WTC11 (cell line): Measurements from ENCODE around the gene PSEN1. TPM values are rescaled to one million over a fixed set of nuclear protein-coding genes. Genes with fewer than 3 reads are reported as not detected.

Source experiments
- ATAC-seq: fragments of 200-7000 bp; cut with Tn5 transposase; 2 replicates; pipeline ENCODE4 v1.10.0; 2021; ENCODE audit warnings: mild to moderate bottlenecking, moderate library complexity
- CTCF ChIA-PET: fragments of 300-600 bp; sonication (Branson Sonifier 250); formaldehyde crosslinking; loops from one replicate; lab custom pipeline; 2021; ENCODE audit warnings: antibody characterized with exemption; lab: Charles Lee
- POLR2A ChIA-PET: fragments of 350-600 bp; sonication (Branson Sonifier 250); formaldehyde crosslinking; loops from one replicate; lab custom pipeline; 2021; ENCODE audit warnings: antibody characterized with exemption; lab: Charles Lee
- DNase-seq: peaks from one replicate; pipeline ENCODE4 v3.0.0; 2021; ENCODE audit warnings: low spot score
- H3K27ac Mint-ChIP-seq: 2 replicates; pipeline ENCODE4 v1.8.0; 2021; ENCODE audit warnings: mixed read lengths
- H3K27me3 Mint-ChIP-seq: 2 replicates; pipeline ENCODE4 v1.8.0; 2021; ENCODE audit warnings: low read depth, mild to moderate bottlenecking, moderate library complexity, mixed read lengths
- H3K36me3 Mint-ChIP-seq: 2 replicates; pipeline ENCODE4 v1.8.0; 2021; ENCODE audit warnings: mixed read lengths
- H3K4me1 Mint-ChIP-seq: 2 replicates; pipeline ENCODE4 v1.8.0; 2022; ENCODE audit warnings: mixed read lengths
- H3K4me3 Mint-ChIP-seq: 2 replicates; pipeline ENCODE4 v1.8.0; 2021; ENCODE audit warnings: mild to moderate bottlenecking, moderate library complexity, mixed read lengths
- H3K9me3 Mint-ChIP-seq: 2 replicates; pipeline ENCODE4 v1.8.0; 2021; ENCODE audit warnings: mixed read lengths
- ATF1 ChIP-seq: sonication (generic); formaldehyde crosslinking; IDR thresholded peaks from 2 replicates; pipeline ENCODE4 v1.8.1; 2023; ENCODE audit warnings: mild to moderate bottlenecking, moderate library complexity, missing genetic modification reagents
- CREM ChIP-seq: sonication (generic); formaldehyde crosslinking; IDR thresholded peaks from 2 replicates; pipeline ENCODE4 v1.8.1; 2022; ENCODE audit warnings: mild to moderate bottlenecking, missing genetic modification reagents, moderate library complexity
- GABPB1 ChIP-seq: sonication (generic); formaldehyde crosslinking; IDR thresholded peaks from 2 replicates; pipeline ENCODE4 v1.8.1; 2023; ENCODE audit warnings: mild to moderate bottlenecking, missing genetic modification reagents
- JUN ChIP-seq: sonication (generic); formaldehyde crosslinking; IDR thresholded peaks from 2 replicates; pipeline ENCODE4 v1.8.0; 2023; ENCODE audit warnings: mild to moderate bottlenecking, missing genetic modification reagents
- MXD4 ChIP-seq: fragments of 250-450 bp; sonication (Bioruptor Pico); IDR thresholded peaks from 2 replicates; pipeline ENCODE4 v1.8.0; 2021; ENCODE audit warnings: mild to moderate bottlenecking, moderate library complexity, borderline replicate concordance
- MYBL2 ChIP-seq: sonication (generic); formaldehyde crosslinking; IDR thresholded peaks from 2 replicates; pipeline ENCODE4 v1.8.1; 2023; ENCODE audit warnings: mild to moderate bottlenecking, moderate library complexity, missing genetic modification reagents
- NFE2L1 ChIP-seq: sonication (generic); formaldehyde crosslinking; IDR thresholded peaks from 2 replicates; pipeline ENCODE4 v1.8.1; 2023; ENCODE audit warnings: missing genetic modification reagents
- NR3C1 ChIP-seq: sonication (generic); formaldehyde crosslinking; conservative IDR thresholded peaks from 2 replicates; pipeline ENCODE4 v1.8.1; 2023; ENCODE audit warnings: low read depth, mild to moderate bottlenecking, missing genetic modification reagents
- ZNF232 ChIP-seq: sonication (generic); formaldehyde crosslinking; IDR thresholded peaks from 2 replicates; pipeline ENCODE4 v1.8.0; 2022; ENCODE audit warnings: mild to moderate bottlenecking, missing genetic modification reagents
- total RNA-seq: library from RNA; stranded (reverse); gene quantifications from 3 replicates; pipeline ENCODE4 v1.2.3, GENCODE V29; 2021
- TF ChIP-seq, protein P1 (sequence below): sonication (generic); formaldehyde crosslinking; IDR thresholded peaks from 2 replicates; pipeline ENCODE4 v1.8.0; 2023; ENCODE audit warnings: missing genetic modification reagents
- TF ChIP-seq, protein P2 (sequence below): sonication (generic); formaldehyde crosslinking; IDR thresholded peaks from 2 replicates; pipeline ENCODE4 v1.8.0; 2022; ENCODE audit warnings: mild to moderate bottlenecking, missing genetic modification reagents
- TF ChIP-seq, protein P3 (sequence below): fragments of 200-600 bp; IDR thresholded peaks from 2 replicates; pipeline ENCODE4 v1.8.0; 2022; ENCODE audit warnings: antibody characterized with exemption
- TF ChIP-seq, protein P4 (sequence below): fragments of 250-450 bp; sonication (Bioruptor Pico); conservative IDR thresholded peaks from 2 replicates; pipeline ENCODE4 v1.9.0; 2021; ENCODE audit warnings: mild to moderate bottlenecking
- TF ChIP-seq, protein P5 (sequence below): sonication (generic); formaldehyde crosslinking; IDR thresholded peaks from 2 replicates; pipeline ENCODE4 v1.8.0; 2022; ENCODE audit warnings: mild to moderate bottlenecking, missing genetic modification reagents
- TF ChIP-seq, protein P6 (sequence below): sonication (generic); formaldehyde crosslinking; IDR thresholded peaks from 2 replicates; pipeline ENCODE4 v1.8.0; 2022; ENCODE audit warnings: mild to moderate bottlenecking, missing genetic modification reagents
- TF ChIP-seq, protein P7 (sequence below): sonication (generic); formaldehyde crosslinking; IDR thresholded peaks from 2 replicates; pipeline ENCODE4 v1.8.1; 2022; ENCODE audit warnings: mild to moderate bottlenecking, moderate library complexity, missing genetic modification reagents
- TF ChIP-seq, protein P8 (sequence below): sonication (generic); formaldehyde crosslinking; IDR thresholded peaks from 2 replicates; pipeline ENCODE4 v1.8.1; 2022; ENCODE audit warnings: low read depth, missing genetic modification reagents, borderline replicate concordance

Gene PSEN1
- total RNA-seq, 1 experiment from 2014 or later: 26.6 TPM

DNA sequence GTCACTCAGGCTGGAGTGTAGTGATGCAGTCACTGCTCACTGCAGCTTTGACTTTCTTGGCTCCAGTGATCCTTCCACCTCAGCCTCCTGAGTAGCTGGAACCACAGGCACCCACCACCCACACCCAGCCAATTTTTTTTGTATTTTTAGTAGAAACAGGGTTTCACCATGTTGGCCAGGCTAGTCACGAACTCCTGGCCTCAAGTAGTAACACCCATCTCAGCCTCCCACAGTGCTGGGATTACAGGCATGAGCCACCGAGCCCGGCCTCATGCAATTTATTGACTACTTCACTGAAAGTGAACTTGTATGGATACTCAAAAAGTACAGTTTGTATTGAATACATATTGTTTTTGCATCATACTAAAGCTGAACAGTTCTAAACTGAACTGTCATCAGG is 9.1 kb downstream of the PSEN1 start (continued):
- TF ChIP-seq, protein P1, sequence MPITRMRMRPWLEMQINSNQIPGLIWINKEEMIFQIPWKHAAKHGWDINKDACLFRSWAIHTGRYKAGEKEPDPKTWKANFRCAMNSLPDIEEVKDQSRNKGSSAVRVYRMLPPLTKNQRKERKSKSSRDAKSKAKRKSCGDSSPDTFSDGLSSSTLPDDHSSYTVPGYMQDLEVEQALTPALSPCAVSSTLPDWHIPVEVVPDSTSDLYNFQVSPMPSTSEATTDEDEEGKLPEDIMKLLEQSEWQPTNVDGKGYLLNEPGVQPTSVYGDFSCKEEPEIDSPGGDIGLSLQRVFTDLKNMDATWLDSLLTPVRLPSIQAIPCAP: no peak
- TF ChIP-seq, protein P2, sequence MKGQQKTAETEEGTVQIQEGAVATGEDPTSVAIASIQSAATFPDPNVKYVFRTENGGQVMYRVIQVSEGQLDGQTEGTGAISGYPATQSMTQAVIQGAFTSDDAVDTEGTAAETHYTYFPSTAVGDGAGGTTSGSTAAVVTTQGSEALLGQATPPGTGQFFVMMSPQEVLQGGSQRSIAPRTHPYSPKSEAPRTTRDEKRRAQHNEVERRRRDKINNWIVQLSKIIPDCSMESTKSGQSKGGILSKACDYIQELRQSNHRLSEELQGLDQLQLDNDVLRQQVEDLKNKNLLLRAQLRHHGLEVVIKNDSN: no peak

DNA sequence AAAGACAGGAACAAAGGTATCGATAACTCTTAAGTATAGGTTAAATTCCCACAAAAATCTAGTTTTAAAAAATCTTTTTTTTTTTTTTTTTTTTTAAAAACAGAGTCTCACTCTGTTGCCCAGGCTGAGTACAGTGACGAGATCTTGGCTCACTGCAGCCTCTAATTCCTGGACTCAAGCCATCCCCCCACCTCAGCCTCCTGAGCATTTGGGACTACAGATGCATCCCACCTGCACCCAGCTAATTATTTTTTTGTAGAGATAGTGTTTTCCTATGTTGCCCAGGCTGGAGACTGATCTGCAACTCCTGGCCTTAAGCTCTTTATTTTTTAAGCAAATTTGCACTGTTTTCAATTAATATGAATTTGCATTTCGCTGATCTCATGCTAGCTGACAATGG is 9.8 kb downstream of the PSEN1 start:
- no peak overlapping the region for H3K27ac Mint-ChIP-seq
- POLR2A ChIA-PET: no interaction called here
- ATAC-seq (no peak), DNase-seq (no peak)
- CTCF ChIA-PET: no interaction called here
- H3K4me3 Mint-ChIP-seq: no peak overlapping the region
- H3K27me3 Mint-ChIP-seq: no peaks in the 10 kb centered on the region
- H3K9me3 Mint-ChIP-seq: 0 out of 2 replicates have a peak, but pooled peaks cover under 1% of the 10 kb centered on the region
- H3K36me3 Mint-ChIP-seq: peaks cover 25% of the 10 kb centered on the region
- H3K4me1 Mint-ChIP-seq: no peaks in the 10 kb centered on the region
- TF ChIP-seq ATF1 (CRISPR knock-in tag): no peak
- TF ChIP-seq, protein P3, sequence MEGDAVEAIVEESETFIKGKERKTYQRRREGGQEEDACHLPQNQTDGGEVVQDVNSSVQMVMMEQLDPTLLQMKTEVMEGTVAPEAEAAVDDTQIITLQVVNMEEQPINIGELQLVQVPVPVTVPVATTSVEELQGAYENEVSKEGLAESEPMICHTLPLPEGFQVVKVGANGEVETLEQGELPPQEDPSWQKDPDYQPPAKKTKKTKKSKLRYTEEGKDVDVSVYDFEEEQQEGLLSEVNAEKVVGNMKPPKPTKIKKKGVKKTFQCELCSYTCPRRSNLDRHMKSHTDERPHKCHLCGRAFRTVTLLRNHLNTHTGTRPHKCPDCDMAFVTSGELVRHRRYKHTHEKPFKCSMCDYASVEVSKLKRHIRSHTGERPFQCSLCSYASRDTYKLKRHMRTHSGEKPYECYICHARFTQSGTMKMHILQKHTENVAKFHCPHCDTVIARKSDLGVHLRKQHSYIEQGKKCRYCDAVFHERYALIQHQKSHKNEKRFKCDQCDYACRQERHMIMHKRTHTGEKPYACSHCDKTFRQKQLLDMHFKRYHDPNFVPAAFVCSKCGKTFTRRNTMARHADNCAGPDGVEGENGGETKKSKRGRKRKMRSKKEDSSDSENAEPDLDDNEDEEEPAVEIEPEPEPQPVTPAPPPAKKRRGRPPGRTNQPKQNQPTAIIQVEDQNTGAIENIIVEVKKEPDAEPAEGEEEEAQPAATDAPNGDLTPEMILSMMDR: no peak
- no peak for TF ChIP-seq GABPB1 (CRISPR knock-in tag)
- TF ChIP-seq, protein P4, sequence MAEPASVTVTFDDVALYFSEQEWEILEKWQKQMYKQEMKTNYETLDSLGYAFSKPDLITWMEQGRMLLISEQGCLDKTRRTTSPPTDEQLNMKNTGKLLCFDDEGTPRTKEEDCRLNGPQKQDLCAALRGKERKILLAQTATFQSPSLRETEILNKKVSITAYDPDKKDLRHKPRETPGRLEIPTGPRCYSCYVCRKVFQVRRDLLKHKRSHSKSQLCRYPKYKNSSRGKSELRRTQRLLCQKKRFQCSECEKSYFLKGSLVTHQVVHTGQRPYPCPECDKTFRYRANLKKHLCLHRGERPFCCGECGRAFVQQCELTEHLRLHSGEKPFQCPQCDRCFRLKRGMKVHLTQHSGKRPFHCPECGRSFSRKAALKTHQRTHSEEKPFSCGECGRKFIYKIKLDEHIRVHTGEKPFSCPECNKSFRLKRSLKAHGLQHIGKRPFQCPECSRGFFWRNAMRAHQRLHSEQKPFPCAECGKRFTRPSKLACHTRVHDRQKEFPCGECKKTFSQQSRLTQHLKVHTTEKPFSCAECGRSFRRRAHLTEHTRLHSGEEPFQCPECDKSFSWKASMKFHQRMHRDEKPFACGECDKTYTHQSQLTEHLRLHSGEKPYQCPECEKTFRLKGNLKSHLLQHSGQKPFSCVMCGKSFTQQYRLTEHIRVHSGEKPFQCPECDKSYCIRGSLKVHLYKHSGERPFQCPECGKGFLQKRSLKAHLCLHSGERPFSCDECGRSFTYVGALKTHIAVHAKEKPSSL: no peak
- TF ChIP-seq, protein P5, sequence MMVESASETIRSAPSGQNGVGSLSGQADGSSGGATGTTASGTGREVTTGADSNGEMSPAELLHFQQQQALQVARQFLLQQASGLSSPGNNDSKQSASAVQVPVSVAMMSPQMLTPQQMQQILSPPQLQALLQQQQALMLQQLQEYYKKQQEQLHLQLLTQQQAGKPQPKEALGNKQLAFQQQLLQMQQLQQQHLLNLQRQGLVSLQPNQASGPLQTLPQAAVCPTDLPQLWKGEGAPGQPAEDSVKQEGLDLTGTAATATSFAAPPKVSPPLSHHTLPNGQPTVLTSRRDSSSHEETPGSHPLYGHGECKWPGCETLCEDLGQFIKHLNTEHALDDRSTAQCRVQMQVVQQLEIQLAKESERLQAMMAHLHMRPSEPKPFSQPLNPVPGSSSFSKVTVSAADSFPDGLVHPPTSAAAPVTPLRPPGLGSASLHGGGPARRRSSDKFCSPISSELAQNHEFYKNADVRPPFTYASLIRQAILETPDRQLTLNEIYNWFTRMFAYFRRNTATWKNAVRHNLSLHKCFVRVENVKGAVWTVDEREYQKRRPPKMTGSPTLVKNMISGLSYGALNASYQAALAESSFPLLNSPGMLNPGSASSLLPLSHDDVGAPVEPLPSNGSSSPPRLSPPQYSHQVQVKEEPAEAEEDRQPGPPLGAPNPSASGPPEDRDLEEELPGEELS: no peak
- TF ChIP-seq, protein P6, sequence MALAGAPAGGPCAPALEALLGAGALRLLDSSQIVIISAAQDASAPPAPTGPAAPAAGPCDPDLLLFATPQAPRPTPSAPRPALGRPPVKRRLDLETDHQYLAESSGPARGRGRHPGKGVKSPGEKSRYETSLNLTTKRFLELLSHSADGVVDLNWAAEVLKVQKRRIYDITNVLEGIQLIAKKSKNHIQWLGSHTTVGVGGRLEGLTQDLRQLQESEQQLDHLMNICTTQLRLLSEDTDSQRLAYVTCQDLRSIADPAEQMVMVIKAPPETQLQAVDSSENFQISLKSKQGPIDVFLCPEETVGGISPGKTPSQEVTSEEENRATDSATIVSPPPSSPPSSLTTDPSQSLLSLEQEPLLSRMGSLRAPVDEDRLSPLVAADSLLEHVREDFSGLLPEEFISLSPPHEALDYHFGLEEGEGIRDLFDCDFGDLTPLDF: no peak
- no peak for TF ChIP-seq CREM (CRISPR knock-in tag)
- no peak for TF ChIP-seq JUN (CRISPR knock-in tag)
- TF ChIP-seq, protein P7, sequence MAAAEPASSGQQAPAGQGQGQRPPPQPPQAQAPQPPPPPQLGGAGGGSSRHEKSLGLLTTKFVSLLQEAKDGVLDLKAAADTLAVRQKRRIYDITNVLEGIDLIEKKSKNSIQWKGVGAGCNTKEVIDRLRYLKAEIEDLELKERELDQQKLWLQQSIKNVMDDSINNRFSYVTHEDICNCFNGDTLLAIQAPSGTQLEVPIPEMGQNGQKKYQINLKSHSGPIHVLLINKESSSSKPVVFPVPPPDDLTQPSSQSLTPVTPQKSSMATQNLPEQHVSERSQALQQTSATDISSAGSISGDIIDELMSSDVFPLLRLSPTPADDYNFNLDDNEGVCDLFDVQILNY (CRISPR knock-in tag): no peak
- TF ChIP-seq ZNF232 (CRISPR knock-in tag): no peak
- TF ChIP-seq, all 79 proteins: peak for 0

DNA sequence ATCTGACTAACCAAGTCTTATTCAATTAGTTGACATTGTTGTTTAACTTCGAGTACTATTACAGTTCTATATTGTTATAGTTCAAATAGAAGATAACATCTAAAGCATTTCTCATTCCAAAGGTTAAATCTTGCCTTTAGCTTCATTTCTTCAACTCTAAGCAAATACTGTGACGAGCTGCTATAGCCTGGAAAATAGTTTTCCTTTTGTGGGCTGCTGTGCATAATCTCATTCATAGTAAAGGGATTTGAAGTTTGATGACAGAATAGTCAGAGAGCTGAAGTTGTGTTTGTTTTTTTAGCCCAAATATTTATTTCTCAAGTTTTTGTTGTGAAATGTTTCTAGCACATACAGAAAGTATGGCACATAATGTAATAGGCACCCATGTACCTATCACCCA is 13.4 kb downstream of the PSEN1 start:
- H3K36me3 Mint-ChIP-seq: peaks cover 37% of the 10 kb centered on the region
- CTCF ChIA-PET: no interaction called here
- H3K4me3 Mint-ChIP-seq: no peak overlapping the region
- ATAC-seq (no peak), DNase-seq (no peak)
- H3K27ac Mint-ChIP-seq: no peak overlapping the region
- no peaks in the 10 kb centered on the region for H3K27me3 Mint-ChIP-seq
- no peaks in the 10 kb centered on the region for H3K9me3 Mint-ChIP-seq
- TF ChIP-seq MYBL2 (CRISPR knock-in tag): no peak
- no peak for TF ChIP-seq NR3C1 (CRISPR knock-in tag)
- TF ChIP-seq, protein P8, sequence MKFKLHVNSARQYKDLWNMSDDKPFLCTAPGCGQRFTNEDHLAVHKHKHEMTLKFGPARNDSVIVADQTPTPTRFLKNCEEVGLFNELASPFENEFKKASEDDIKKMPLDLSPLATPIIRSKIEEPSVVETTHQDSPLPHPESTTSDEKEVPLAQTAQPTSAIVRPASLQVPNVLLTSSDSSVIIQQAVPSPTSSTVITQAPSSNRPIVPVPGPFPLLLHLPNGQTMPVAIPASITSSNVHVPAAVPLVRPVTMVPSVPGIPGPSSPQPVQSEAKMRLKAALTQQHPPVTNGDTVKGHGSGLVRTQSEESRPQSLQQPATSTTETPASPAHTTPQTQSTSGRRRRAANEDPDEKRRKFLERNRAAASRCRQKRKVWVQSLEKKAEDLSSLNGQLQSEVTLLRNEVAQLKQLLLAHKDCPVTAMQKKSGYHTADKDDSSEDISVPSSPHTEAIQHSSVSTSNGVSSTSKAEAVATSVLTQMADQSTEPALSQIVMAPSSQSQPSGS (CRISPR knock-in tag): no peak
- no peak for TF ChIP-seq MXD4
- no peak for TF ChIP-seq NFE2L1
- TF ChIP-seq, all 79 proteins: peak for 0
- POLR2A ChIA-PET: no interaction called here
- H3K4me1 Mint-ChIP-seq: no peaks in the 10 kb centered on the region
